ENCODE results near the gene CCR4. TPM values are rescaled to one million over a fixed set of nuclear protein-coding genes. Genes with fewer than 3 reads are reported as not detected.

Gene CCR4
- polyA plus RNA-seq, 1 donor from 2014 or later, result not detected

DNA sequence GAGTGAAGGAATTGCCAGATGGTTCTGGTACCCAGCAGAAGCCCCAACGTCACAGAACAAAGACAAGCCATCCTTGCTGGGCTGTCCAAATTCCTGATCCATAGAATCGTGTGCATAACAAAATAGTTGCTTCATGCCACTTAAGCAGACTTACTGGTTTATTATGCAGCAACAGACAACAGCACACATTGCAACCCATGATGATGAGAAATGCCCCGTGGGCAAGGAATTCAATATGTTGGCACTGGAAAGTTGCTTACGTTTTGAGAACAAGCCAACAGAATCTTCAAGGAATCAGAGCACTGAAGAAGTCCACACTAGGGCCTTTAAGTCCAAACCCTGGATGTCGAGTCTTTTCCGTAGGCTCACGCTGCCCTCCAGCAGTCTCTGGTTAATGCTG lies 40.3 kb downstream of the CCR4 start:
- Histone ChIP-seq H3K36me3 (ENCODE audit: insufficient read depth, low read length) (no peaks in the 10 kb centered on the region), H3K4me2 (ENCODE audit: low read length) (no peak overlapping the region), H3K9me3 (ENCODE audit: low read length) (no peaks in the 10 kb centered on the region), H3K27ac (ENCODE audit: low read length) (no peak overlapping the region), H3K9me2 (ENCODE audit: insufficient read depth, low read length) (no peaks in the 10 kb centered on the region), H3K4me3 (ENCODE audit: low read length) (no peak overlapping the region), H3K79me2 (replicated peaks; ENCODE audit: insufficient read depth, low read length) (no peaks in the 10 kb centered on the region), H2AFZ (ENCODE audit: low read depth, low read length) (no peak overlapping the region), H3K27me3 (ENCODE audit: insufficient read depth, low read depth, low read length) (no peaks in the 10 kb centered on the region), H3K9ac (ENCODE audit: low read length) (no peak overlapping the region), H3F3A (ENCODE audit: insufficient read depth, low read length, poor library complexity, severe bottlenecking) (no peaks in the 10 kb centered on the region), H4K20me1 (ENCODE audit: insufficient read depth) (no peaks in the 10 kb centered on the region)
- TF ChIP-seq EP300 (conservative IDR thresholded peaks at IDR 0.05; ENCODE audit: poor library complexity, severe bottlenecking) (no peak), POLR2AphosphoS5 (IDR thresholded peaks at IDR 0.05) (no peak), SMC3 (conservative IDR thresholded peaks at IDR 0.05; ENCODE audit: poor library complexity) (no peak), EZH2 (IDR thresholded peaks at IDR 0.05; ENCODE audit: borderline replicate concordance, insufficient read depth, low read length, poor library complexity, severe bottlenecking) (no peak), TAF1 (IDR thresholded peaks at IDR 0.05; ENCODE audit: low read depth) (no peak), MXI1 (conservative IDR thresholded peaks at IDR 0.05; ENCODE audit: poor library complexity, severe bottlenecking) (no peak), RAD21 (conservative IDR thresholded peaks at IDR 0.05) (no peak)
- TF ChIP-seq, protein P1, sequence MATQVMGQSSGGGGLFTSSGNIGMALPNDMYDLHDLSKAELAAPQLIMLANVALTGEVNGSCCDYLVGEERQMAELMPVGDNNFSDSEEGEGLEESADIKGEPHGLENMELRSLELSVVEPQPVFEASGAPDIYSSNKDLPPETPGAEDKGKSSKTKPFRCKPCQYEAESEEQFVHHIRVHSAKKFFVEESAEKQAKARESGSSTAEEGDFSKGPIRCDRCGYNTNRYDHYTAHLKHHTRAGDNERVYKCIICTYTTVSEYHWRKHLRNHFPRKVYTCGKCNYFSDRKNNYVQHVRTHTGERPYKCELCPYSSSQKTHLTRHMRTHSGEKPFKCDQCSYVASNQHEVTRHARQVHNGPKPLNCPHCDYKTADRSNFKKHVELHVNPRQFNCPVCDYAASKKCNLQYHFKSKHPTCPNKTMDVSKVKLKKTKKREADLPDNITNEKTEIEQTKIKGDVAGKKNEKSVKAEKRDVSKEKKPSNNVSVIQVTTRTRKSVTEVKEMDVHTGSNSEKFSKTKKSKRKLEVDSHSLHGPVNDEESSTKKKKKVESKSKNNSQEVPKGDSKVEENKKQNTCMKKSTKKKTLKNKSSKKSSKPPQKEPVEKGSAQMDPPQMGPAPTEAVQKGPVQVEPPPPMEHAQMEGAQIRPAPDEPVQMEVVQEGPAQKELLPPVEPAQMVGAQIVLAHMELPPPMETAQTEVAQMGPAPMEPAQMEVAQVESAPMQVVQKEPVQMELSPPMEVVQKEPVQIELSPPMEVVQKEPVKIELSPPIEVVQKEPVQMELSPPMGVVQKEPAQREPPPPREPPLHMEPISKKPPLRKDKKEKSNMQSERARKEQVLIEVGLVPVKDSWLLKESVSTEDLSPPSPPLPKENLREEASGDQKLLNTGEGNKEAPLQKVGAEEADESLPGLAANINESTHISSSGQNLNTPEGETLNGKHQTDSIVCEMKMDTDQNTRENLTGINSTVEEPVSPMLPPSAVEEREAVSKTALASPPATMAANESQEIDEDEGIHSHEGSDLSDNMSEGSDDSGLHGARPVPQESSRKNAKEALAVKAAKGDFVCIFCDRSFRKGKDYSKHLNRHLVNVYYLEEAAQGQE (IDR thresholded peaks at IDR 0.05; ENCODE audit: borderline replicate concordance), result no peak
- TF ChIP-seq, protein P2, sequence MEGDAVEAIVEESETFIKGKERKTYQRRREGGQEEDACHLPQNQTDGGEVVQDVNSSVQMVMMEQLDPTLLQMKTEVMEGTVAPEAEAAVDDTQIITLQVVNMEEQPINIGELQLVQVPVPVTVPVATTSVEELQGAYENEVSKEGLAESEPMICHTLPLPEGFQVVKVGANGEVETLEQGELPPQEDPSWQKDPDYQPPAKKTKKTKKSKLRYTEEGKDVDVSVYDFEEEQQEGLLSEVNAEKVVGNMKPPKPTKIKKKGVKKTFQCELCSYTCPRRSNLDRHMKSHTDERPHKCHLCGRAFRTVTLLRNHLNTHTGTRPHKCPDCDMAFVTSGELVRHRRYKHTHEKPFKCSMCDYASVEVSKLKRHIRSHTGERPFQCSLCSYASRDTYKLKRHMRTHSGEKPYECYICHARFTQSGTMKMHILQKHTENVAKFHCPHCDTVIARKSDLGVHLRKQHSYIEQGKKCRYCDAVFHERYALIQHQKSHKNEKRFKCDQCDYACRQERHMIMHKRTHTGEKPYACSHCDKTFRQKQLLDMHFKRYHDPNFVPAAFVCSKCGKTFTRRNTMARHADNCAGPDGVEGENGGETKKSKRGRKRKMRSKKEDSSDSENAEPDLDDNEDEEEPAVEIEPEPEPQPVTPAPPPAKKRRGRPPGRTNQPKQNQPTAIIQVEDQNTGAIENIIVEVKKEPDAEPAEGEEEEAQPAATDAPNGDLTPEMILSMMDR (IDR thresholded peaks at IDR 0.05; ENCODE audit: poor library complexity, severe bottlenecking), result no peak

DNA sequence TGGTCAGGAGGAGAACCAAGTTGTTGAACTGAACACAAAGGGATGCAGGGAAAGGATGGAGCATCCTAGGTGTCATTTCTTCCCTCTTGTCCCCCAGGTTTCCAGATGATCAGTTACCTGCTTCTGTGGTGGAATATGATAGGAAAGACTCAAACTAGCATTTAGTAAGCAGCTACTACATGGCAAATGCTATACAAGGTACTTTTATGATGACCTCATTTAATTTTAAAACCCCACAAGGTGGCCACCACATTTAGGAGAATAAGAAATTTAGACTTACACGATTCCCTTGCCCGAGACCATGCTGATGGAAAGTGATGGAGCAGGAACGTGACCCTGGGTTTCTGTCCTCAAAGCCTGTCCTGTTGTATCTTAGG lies 40.9 kb downstream of the CCR4 start:
- Histone ChIP-seq H3K36me3 (ENCODE audit: insufficient read depth, low read length) (no peaks in the 10 kb centered on the region), H3K27me3 (ENCODE audit: insufficient read depth, low read depth, low read length) (no peaks in the 10 kb centered on the region), H2AFZ (ENCODE audit: low read depth, low read length) (no peak overlapping the region), H4K20me1 (ENCODE audit: insufficient read depth) (no peaks in the 10 kb centered on the region), H3K79me2 (replicated peaks; ENCODE audit: insufficient read depth, low read length) (no peaks in the 10 kb centered on the region), H3K9me3 (ENCODE audit: low read length) (no peaks in the 10 kb centered on the region), H3K4me2 (ENCODE audit: low read length) (no peak overlapping the region), H3F3A (ENCODE audit: insufficient read depth, low read length, poor library complexity, severe bottlenecking) (no peaks in the 10 kb centered on the region), H3K9ac (ENCODE audit: low read length) (no peak overlapping the region), H3K27ac (ENCODE audit: low read length) (no peak overlapping the region), H3K4me3 (ENCODE audit: low read length) (no peak overlapping the region), H3K9me2 (ENCODE audit: insufficient read depth, low read length) (no peaks in the 10 kb centered on the region)
- TF ChIP-seq MXI1 (conservative IDR thresholded peaks at IDR 0.05; ENCODE audit: poor library complexity, severe bottlenecking), result no peak
- no peak for TF ChIP-seq RAD21 (conservative IDR thresholded peaks at IDR 0.05)
- TF ChIP-seq TAF1 (IDR thresholded peaks at IDR 0.05; ENCODE audit: low read depth), result no peak
- no peak for TF ChIP-seq SMC3 (conservative IDR thresholded peaks at IDR 0.05; ENCODE audit: poor library complexity)
- TF ChIP-seq, protein P2 (IDR thresholded peaks at IDR 0.05; ENCODE audit: poor library complexity, severe bottlenecking), result no peak
